ENCODE measurements around the gene RERG.

The RERG gene

DNA sequence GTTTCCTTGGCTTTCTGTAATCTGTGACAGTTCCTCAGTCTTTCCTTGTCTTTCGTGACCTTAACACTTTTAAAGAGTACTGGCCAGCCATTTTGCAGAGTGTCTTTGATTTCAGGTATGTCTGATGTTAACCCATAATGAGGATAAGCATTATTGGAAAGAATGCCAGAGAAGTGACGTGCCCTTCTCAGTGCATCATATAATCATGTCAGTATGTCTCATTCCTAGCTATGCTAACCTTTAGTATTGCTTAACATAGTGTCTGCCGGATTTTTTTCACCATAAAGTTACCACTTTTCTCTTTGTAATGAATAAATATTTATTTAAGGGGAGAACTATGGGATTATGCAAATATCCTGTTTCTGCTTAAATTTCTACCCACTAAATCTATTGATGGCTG, 28.5 kb downstream of the RERG start:
- H3K4me3 ChIP-seq (ENCODE audit: low read depth, low read length) = no peak overlapping the region

GRCh38 chr12:15188127-15188526, 33.1 kb downstream of the RERG start:
- H3K4me3 ChIP-seq (ENCODE audit: low read depth, low read length) = no peak overlapping the region

DNA sequence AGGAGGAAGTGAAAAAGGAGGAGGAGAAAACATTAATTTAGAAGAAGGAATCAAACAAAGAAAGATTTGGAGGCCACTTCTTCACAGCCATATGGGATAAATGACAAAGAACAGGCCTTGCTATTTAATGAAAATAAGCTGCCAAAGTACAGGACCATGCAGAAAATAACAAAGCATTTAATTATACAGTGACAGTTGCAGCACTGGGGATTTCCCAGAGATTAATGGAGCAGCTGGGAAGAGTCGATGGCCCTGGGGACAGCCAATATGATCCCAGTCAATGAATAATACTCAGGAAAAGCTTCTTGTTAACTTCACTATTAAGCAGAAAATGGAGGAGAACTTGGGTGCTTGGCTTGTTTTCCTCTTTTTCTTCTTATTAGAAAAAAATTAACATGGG, 34.6 kb downstream of the RERG start:
- no peak overlapping the region for H3K4me3 ChIP-seq (ENCODE audit: low read depth, low read length)

DNA sequence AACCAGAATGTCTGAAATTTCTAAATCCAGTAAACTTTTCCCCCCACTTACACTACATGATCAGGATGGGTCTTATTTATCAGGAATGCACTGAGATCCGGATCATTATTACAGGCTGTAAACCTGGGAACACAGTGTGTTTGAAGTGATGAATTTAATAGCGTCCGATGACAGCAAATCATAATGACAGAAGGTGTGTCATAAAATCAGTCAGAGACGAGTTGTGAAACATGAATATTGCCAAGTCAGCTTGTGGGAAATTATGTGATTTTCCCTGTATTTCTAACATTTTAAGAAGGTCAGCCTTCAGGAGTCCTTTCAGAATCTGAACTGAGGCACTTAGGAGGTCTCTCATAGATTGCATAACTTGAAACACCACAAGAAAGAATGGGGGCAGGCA, 36.7 kb downstream of the RERG start:
- H3K4me3 ChIP-seq (ENCODE audit: low read depth, low read length) = no peak overlapping the region

- no peak overlapping the region for H3K4me3 ChIP-seq (ENCODE audit: low read depth, low read length)
Observed at GRCh38 chr12:15183821-15184220, 37.4 kb downstream of the RERG start.

GRCh38 chr12:15181017-15181683, 40.1 kb downstream of the RERG start:
- no peak overlapping the region for H3K4me3 ChIP-seq (ENCODE audit: low read depth, low read length)

GRCh38 chr12:15180325-15180724, 40.9 kb downstream of the RERG start:
- no peak overlapping the region for H3K4me3 ChIP-seq (ENCODE audit: low read depth, low read length)

GRCh38 chr12:15179672-15180071, 41.5 kb downstream of the RERG start:
- H3K4me3 ChIP-seq (ENCODE audit: low read depth, low read length) = no peak overlapping the region

- H3K4me3 ChIP-seq (ENCODE audit: low read depth, low read length) = no peak overlapping the region
Observed at GRCh38 chr12:15173142-15173541, 48.1 kb downstream of the RERG start.

DNA sequence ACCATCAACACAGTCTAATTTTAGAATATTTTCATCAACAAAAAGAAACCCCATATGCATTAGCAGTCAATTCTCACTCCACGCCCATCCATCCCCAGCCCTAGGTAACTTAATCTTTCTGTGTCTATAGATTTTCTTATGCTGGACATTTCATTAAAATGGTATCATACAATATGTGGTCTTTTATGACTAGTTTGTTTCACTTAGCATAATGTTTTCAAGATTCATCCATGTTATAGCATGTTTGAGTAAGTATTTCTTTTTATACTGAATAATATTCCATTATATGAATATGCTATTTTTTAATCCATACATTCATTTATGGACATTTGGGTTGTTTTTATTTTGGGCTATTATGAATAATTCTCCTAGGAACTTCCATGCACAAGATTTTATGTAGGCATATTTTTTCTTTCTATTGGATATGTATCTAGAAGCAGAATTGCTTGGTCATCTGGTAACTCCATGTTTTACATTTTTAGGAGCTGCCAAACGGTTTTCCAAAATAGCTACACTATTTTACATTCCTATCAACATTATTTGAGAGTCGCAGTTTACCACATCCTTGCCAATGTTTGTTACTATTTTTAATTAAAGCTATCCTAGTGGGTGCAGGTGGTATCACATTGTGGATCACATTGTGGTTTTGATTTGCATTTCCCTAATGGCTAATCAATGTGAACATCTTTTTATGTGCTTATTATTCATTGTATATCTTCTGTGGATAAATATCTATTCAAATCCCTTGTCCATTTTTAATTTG, 49.0 kb downstream of the RERG start:
- no peak overlapping the region for H3K4me3 ChIP-seq (ENCODE audit: low read depth, low read length)

- no peak overlapping the region for H3K4me3 ChIP-seq (ENCODE audit: low read depth, low read length)
Observed at GRCh38 chr12:15171012-15171655, 50.1 kb downstream of the RERG start.

DNA sequence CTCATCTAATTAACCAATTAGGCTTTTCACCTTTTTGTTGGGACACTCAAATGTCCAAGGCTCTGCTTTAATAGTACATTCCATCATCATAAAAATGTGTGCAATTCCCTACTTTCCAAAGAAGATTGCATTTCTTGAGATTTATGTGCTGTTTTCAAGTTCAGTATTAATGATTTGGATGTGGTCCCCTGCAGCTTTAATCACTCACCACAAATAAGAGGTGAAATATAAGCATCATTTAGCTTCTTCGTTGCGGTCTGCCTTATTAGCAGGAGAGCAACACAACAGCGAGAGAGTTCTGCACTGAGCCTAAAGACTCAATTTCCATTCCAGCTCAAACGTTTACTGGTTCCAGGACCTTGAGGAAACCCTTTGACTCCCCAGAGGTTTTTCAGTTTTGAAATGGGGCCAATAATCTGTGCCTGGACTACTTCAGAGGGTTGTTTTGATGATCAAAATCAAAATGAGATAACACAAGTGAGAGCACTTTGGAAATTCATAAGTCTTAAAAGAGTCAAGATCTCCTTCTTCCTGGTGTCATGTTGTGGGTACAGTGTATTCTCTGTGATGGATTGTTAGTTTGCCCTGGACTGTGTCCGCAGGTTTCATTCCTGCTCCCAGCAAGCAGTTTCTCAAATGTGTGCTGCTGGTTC, 53.1 kb downstream of the RERG start:
- H3K4me3 ChIP-seq (ENCODE audit: low read depth, low read length) = no peak overlapping the region

DNA sequence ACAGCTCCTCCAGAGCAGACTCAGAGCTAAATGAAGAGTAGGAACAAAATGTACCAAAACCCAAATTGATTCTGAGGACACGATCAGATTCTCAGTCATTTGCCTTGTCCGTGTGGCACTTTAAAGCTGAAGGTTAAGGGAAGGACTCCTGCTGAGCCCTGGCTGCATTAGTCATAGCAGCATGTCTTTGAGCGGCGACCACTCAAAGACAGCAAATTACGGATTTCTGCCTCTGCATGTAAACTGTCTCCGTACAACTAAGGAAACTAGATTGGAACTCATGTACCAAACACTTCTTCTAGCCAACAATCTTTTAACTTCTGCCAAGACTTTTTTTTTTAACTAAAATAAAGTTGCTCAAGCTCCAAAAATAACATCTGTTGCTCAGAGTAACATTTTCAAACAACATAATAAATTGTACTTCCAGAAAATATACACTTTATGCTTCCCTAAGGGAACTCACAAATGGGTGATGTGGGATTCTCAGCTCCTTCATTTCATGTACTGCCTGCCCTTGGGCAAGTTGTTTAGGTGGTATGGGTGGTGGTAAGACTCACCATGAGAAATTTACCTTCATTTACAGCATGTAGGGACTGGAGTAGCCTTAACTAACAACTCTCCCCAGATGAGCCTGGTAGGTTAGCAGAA, 56.1 kb downstream of the RERG start:
- H3K4me3 ChIP-seq (ENCODE audit: low read depth, low read length) = no peak overlapping the region

DNA sequence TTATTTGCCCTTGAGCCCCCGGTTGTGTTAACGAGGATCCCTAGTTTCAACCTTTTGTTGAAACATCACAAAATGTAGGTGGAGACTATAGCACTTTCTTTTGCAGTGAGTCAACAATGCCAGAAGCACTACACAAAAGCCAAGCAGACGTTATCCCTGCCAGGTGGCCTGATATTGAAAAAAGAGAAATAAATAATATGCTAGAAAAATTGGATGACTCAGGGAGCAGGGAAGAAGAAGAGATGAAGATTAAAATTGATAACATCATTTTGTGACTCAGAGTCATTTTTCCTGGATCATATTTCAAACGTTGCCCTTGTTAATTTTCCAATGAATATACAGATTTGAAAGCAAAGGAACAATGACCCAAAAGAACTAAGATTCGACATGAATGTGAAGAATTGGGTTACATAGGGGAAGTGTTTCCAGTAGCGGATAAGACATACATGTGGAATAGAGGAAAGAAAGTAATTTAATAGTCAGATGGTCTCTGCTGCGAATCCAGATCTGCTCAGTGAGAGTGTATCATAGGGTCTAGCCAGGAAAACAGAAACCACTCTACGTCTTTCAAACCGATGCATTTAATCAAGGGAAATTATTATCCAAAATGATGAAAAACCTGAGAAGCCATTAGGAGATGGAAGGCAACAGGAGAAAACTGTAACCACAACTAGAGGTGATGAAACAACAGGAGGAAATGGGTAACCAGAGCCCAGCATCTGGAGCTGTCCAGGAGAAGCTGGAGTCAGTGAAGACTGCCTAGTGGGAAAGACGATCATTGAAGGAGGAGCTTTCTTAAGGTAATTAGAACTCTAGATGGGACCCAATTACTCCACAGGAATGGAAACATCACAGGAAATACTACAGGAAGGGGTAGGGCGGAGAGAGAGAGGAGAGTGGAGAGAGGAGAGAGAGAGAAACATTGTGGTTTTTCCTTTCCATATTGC, 57.9 kb downstream of the RERG start:
- H3K4me3 ChIP-seq (ENCODE audit: low read depth, low read length) = no peak overlapping the region

DNA sequence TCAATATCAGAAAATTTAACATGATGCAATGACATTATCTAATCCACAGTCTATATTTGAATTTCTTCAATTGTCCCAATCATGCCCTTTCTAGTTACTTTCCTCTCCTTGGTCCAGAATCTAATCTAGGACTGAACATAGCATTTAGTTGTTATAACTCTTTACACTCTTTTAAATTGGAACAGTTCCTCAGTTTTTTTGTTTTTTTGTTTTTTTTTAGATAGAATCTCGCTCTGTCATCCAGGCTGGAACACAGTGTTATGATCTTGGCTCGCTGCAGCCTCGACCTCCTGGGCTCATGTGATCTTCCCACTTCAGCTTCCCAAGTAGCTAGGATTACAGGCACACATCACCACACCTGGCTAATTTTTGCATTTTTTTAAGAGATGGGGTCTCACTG, 63.1 kb downstream of the RERG start:
- no peak overlapping the region for H3K4me3 ChIP-seq (ENCODE audit: low read depth, low read length)

DNA sequence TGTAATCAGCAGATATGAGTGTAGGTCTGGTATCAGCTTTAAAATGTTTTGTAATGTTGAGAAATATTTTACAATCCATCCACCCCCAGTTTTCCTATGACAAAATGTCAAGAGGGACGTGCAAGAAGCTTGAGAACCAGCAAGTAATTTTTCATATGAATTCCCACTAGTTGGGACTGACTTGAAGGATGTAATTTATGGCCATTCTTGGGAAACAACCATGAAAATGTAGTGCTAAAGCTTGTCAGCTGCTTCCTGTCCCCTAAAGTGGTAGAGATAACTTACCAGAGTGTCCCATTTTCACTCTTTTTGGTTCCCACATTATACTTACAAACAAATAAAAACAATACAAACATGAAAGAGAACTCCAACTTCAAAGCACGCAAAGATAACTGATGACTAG, 63.9 kb downstream of the RERG start:
- no peak overlapping the region for H3K4me3 ChIP-seq (ENCODE audit: low read depth, low read length)

- no peak overlapping the region for H3K4me3 ChIP-seq (ENCODE audit: low read depth, low read length)
Observed at GRCh38 chr12:15155271-15155670, 65.9 kb downstream of the RERG start.

GRCh38 chr12:15154103-15154502, 67.1 kb downstream of the RERG start:
- H3K4me3 ChIP-seq (ENCODE audit: low read depth, low read length) = no peak overlapping the region

GRCh38 chr12:15152868-15153267, 68.3 kb downstream of the RERG start:
- no peak overlapping the region for H3K4me3 ChIP-seq (ENCODE audit: low read depth, low read length)

- H3K4me3 ChIP-seq (ENCODE audit: low read depth, low read length) = no peak overlapping the region
Observed at GRCh38 chr12:15152456-15152855, 68.8 kb downstream of the RERG start.
